HepG2 (cell line): Measurements from ENCODE around the gene SMIM22. TPM values are rescaled to one million over a fixed set of nuclear protein-coding genes. Genes with fewer than 3 reads are reported as not detected.

ENCODE experiments used
- BRCA1 ChIP-seq: sonication (generic); formaldehyde crosslinking; IDR thresholded peaks from 2 replicates; pipeline ENCODE4 v1.4.0; 2020; ENCODE audit warnings: missing genetic modification reagents
- CHD4 ChIP-seq: fragments of 200-600 bp; sonication (generic); IDR thresholded peaks from 2 replicates; pipeline ENCODE4 v1.7.0; 2017; ENCODE audit warnings: mild to moderate bottlenecking, low read length, borderline replicate concordance
- ETV6 ChIP-seq: sonication (generic); formaldehyde crosslinking; conservative IDR thresholded peaks from 2 replicates; pipeline ENCODE4 v1.4.0; 2020; ENCODE audit warnings: missing genetic modification reagents
- MED1 ChIP-seq: sonication (generic); formaldehyde crosslinking; IDR thresholded peaks from 2 replicates; pipeline ENCODE4 v1.4.0; 2020; ENCODE audit warnings: missing genetic modification reagents
- NR2F1 ChIP-seq, 2 experiments: fragments of 450-650 bp in 1 of 2; formaldehyde crosslinking in 1 of 2; IDR thresholded peaks; 2 replicates each; pipeline versions ENCODE4 v1.5.0 to v1.6.1; 2016 to 2020; ENCODE audit warnings: mild to moderate bottlenecking in 1 of 2, missing compliant biosample characterization in 1 of 2, missing genetic modification reagents in 1 of 2, moderate library complexity in 1 of 2
- RBM39 ChIP-seq: fragments of 200-400 bp; formaldehyde crosslinking; IDR thresholded peaks from one replicate; pipeline ENCODE4 v1.6.1; 2018; ENCODE audit warnings: antibody characterized with exemption, mild to moderate bottlenecking, low read depth, low read length; ENCODE audit not compliant: poor library complexity, severe bottlenecking
- RXRA ChIP-seq: sonication (generic); formaldehyde crosslinking; IDR thresholded peaks from 2 replicates; pipeline ENCODE4 v1.5.1; 2020; ENCODE audit warnings: missing genetic modification reagents
- RXRB ChIP-seq: IDR thresholded peaks from 2 replicates; pipeline ENCODE4 v1.6.1; 2016; ENCODE audit warnings: borderline replicate concordance, missing genetic modification reagents, missing compliant biosample characterization
- SP1 ChIP-seq, 2 experiments: fragments of 450-650 bp in 1 of 2; sonication (generic) in 1 of 2; formaldehyde crosslinking in 1 of 2; IDR thresholded peaks; 2 replicates each; pipeline versions ENCODE4 v1.4.0 to v1.6.1; 2016 to 2020; ENCODE audit warnings: missing genetic modification reagents in 1 of 2
- SP2 ChIP-seq: sonication (generic); formaldehyde crosslinking; IDR thresholded peaks from 2 replicates; pipeline ENCODE4 v1.5.1; 2020; ENCODE audit warnings: mild to moderate bottlenecking, missing genetic modification reagents
- ZNF431 ChIP-seq: sonication (generic); formaldehyde crosslinking; IDR thresholded peaks from 2 replicates; pipeline ENCODE4 v1.9.0; 2022; ENCODE audit warnings: missing genetic modification reagents, low read depth, mild to moderate bottlenecking, borderline replicate concordance
- ZNF552 ChIP-seq: sonication (generic); formaldehyde crosslinking; IDR thresholded peaks from 2 replicates; pipeline ENCODE4 v1.9.0; 2022; ENCODE audit warnings: missing genetic modification reagents, mild to moderate bottlenecking, borderline replicate concordance
- polyA plus RNA-seq, 8 experiments: library from polyadenylated mRNA; depleted of rRNA in 3 of 8; stranded (reverse) in 7 of 8; unstranded in 1 of 8; fragments of >200 nt; fragmentation: Illumina TruSeq in 4 of 8; extraction: Trizol in 4 of 8; gene quantifications; 2 replicates each; pipeline versions ENCODE4 v1.2.1 to v1.2.3, GENCODE V29; 2011 to 2016; ENCODE audit warnings: low read depth in 4 of 8, missing spikeins in 1 of 8, mixed read lengths in 1 of 8; ENCODE audit not compliant: insufficient read depth in 1 of 8
- total RNA-seq, 5 experiments: library from RNA; depleted of rRNA; stranded (reverse); fragments of >200 nt; fragmentation: Illumina TruSeq; extraction: Trizol; gene quantifications; 2 replicates each; pipeline ENCODE4 v1.2.3, GENCODE V29; 2016; ENCODE audit warnings: low read depth in 1 of 5
- TF ChIP-seq, protein P1 (sequence below): IDR thresholded peaks from 2 replicates; pipeline ENCODE4 v1.6.1; 2016
- TF ChIP-seq, protein P2 (sequence below): sonication (generic); formaldehyde crosslinking; IDR thresholded peaks from 2 replicates; pipeline ENCODE4 v1.8.0; 2023; ENCODE audit warnings: mild to moderate bottlenecking, missing genetic modification reagents
- TF ChIP-seq, protein P3 (sequence below), 2 experiments: sonication (generic) in 1 of 2; formaldehyde crosslinking in 1 of 2; IDR thresholded peaks; 2 replicates each; pipeline versions ENCODE4 v1.4.0 to v1.6.1; 2016 to 2020; ENCODE audit warnings: borderline replicate concordance in 1 of 2, low read depth in 1 of 2, mild to moderate bottlenecking in 1 of 2, missing genetic modification reagents in 1 of 2
- TF ChIP-seq, protein P4 (sequence below): sonication (generic); formaldehyde crosslinking; IDR thresholded peaks from 2 replicates; pipeline ENCODE4 v1.5.0; 2020; ENCODE audit warnings: mild to moderate bottlenecking, missing genetic modification reagents
- TF ChIP-seq, protein P5 (sequence below): sonication (generic); formaldehyde crosslinking; IDR thresholded peaks from 2 replicates; pipeline ENCODE4 v1.4.0; 2020; ENCODE audit warnings: low read depth, mild to moderate bottlenecking, missing genetic modification reagents

SMIM22 gene
- total and polyA plus RNA-seq, 2 of the 13 experiments (the other 11 are each of a cell fraction or from before 2014, with no cell fraction given), result not detected

DNA sequence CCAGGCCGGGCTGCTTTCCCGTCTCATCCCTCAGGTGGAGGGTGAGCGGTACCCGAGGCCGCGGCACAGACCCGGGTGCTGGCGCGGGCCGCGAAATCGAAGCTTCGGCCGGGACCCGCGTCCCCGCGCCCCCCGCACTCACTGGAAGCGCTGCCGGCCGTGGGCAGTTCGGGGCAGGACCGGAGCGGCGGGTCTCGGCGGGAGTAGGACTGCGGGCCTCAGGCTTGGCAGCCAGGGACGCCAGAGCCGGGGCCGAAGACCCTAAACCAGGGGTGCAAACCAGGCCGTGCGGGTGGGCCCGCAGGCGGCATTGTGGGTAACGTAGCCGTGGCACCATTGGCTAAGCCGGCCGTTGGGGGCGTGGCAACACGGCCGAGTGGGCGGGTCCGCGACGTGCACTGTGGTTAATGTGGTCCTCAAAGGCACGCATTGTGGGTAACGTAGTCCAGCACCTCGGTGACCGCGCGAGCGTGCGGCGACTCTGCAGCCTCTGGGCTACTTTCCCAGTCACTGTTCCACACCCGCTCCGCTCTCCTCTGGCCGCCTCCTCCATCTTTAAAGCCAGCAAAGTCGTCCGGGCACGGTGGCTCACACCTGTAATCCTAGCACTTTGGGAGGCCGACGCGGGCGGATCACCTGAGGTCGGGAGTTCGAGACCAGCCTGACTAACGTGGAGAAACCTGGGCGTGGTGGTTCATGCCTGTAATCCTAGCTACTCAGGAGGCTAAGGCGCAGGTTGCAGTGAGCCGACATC is 28.1 kb upstream of the SMIM22 start, which contains the start of gene ZNF500 (continued):
- TF ChIP-seq, protein P1, sequence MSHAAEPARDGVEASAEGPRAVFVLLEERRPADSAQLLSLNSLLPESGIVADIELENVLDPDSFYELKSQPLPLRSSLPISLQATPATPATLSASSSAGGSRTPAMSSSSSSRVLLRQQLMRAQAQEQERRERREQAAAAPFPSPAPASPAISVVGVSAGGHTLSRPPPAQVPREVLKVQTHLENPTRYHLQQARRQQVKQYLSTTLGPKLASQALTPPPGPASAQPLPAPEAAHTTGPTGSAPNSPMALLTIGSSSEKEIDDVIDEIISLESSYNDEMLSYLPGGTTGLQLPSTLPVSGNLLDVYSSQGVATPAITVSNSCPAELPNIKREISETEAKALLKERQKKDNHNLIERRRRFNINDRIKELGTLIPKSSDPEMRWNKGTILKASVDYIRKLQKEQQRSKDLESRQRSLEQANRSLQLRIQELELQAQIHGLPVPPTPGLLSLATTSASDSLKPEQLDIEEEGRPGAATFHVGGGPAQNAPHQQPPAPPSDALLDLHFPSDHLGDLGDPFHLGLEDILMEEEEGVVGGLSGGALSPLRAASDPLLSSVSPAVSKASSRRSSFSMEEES (CRISPR knock-in tag), result peak; percentile 58
- TF ChIP-seq RXRA (peak; percentile 72; the same call in 1 of the 2 replicates), RBM39 (peak; percentile 57), ETV6 (CRISPR knock-in tag) (peak; percentile 48; the same call in 1 of the 2 replicates), ZNF431 (CRISPR knock-in tag) (0 out of 2 replicates have a peak, but pooled peaks have one; percentile 25), MED1 (no peak; the same call in 1 of the 2 replicates), NR2F1 (CRISPR knock-in tag; IDR thresholded peaks at IDR 0.05) (no peak), SP1 (IDR thresholded peaks at IDR 0.05) (no peak), SP1 (CRISPR knock-in tag; IDR thresholded peaks at IDR 0.05) (peak; percentile 99), BRCA1 (CRISPR knock-in tag) (no peak), CHD4 (no peak), SP2 (CRISPR knock-in tag) (peak; percentile 81), RXRB (CRISPR knock-in tag) (peak; percentile 69), ZNF552 (CRISPR knock-in tag) (no peak; the same call in 1 of the 2 replicates)
- TF ChIP-seq, protein P2, sequence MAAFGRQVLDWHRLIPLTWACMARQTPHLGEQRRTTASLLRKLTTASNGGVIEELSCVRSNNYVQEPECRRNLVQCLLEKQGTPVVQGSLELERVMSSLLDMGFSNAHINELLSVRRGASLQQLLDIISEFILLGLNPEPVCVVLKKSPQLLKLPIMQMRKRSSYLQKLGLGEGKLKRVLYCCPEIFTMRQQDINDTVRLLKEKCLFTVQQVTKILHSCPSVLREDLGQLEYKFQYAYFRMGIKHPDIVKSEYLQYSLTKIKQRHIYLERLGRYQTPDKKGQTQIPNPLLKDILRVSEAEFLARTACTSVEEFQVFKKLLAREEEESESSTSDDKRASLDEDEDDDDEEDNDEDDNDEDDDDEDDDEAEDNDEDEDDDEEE, result peak; percentile 76; the same call in 1 of the 2 replicates
- TF ChIP-seq, protein P3, sequence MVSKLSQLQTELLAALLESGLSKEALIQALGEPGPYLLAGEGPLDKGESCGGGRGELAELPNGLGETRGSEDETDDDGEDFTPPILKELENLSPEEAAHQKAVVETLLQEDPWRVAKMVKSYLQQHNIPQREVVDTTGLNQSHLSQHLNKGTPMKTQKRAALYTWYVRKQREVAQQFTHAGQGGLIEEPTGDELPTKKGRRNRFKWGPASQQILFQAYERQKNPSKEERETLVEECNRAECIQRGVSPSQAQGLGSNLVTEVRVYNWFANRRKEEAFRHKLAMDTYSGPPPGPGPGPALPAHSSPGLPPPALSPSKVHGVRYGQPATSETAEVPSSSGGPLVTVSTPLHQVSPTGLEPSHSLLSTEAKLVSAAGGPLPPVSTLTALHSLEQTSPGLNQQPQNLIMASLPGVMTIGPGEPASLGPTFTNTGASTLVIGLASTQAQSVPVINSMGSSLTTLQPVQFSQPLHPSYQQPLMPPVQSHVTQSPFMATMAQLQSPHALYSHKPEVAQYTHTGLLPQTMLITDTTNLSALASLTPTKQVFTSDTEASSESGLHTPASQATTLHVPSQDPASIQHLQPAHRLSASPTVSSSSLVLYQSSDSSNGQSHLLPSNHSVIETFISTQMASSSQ (IDR thresholded peaks at IDR 0.05; ENCODE audit: low read depth), result 0 out of 2 replicates have a peak, but pooled peaks have one; percentile 25
- TF ChIP-seq, protein P3 (CRISPR knock-in tag; IDR thresholded peaks at IDR 0.05; ENCODE audit: borderline replicate concordance), result 0 out of 2 replicates have a peak, but pooled peaks have one; percentile 47
- TF ChIP-seq, protein P4, sequence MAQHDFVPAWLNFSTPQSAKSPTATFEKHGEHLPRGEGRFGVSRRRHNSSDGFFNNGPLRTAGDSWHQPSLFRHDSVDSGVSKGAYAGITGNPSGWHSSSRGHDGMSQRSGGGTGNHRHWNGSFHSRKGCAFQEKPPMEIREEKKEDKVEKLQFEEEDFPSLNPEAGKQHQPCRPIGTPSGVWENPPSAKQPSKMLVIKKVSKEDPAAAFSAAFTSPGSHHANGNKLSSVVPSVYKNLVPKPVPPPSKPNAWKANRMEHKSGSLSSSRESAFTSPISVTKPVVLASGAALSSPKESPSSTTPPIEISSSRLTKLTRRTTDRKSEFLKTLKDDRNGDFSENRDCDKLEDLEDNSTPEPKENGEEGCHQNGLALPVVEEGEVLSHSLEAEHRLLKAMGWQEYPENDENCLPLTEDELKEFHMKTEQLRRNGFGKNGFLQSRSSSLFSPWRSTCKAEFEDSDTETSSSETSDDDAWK (CRISPR knock-in tag), result no peak
- TF ChIP-seq, protein P5, sequence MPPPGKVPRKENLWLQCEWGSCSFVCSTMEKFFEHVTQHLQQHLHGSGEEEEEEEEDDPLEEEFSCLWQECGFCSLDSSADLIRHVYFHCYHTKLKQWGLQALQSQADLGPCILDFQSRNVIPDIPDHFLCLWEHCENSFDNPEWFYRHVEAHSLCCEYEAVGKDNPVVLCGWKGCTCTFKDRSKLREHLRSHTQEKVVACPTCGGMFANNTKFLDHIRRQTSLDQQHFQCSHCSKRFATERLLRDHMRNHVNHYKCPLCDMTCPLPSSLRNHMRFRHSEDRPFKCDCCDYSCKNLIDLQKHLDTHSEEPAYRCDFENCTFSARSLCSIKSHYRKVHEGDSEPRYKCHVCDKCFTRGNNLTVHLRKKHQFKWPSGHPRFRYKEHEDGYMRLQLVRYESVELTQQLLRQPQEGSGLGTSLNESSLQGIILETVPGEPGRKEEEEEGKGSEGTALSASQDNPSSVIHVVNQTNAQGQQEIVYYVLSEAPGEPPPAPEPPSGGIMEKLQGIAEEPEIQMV (CRISPR knock-in tag), result peak; percentile 70; the same call in 1 of the 2 replicates
